WTC11 (cell line): ENCODE results near the gene SNX7. TPM values are rescaled to one million over a fixed set of nuclear protein-coding genes. Genes with fewer than 3 reads are reported as not detected.

Experiments
- ATAC-seq: fragments of 200-7000 bp; cut with Tn5 transposase; 2 replicates; pipeline ENCODE4 v1.10.0; 2021; ENCODE audit warnings: mild to moderate bottlenecking, moderate library complexity
- CTCF ChIA-PET: fragments of 300-600 bp; sonication (Branson Sonifier 250); formaldehyde crosslinking; loops from one replicate; lab custom pipeline; 2021; ENCODE audit warnings: antibody characterized with exemption; lab: Charles Lee
- POLR2A ChIA-PET: fragments of 350-600 bp; sonication (Branson Sonifier 250); formaldehyde crosslinking; loops from one replicate; lab custom pipeline; 2021; ENCODE audit warnings: antibody characterized with exemption; lab: Charles Lee
- DNase-seq: peaks from one replicate; pipeline ENCODE4 v3.0.0; 2021; ENCODE audit warnings: low spot score
- H3K27ac Mint-ChIP-seq: 2 replicates; pipeline ENCODE4 v1.8.0; 2021; ENCODE audit warnings: mixed read lengths
- H3K27me3 Mint-ChIP-seq: 2 replicates; pipeline ENCODE4 v1.8.0; 2021; ENCODE audit warnings: low read depth, mild to moderate bottlenecking, moderate library complexity, mixed read lengths
- H3K36me3 Mint-ChIP-seq: 2 replicates; pipeline ENCODE4 v1.8.0; 2021; ENCODE audit warnings: mixed read lengths
- H3K4me1 Mint-ChIP-seq: 2 replicates; pipeline ENCODE4 v1.8.0; 2022; ENCODE audit warnings: mixed read lengths
- H3K4me3 Mint-ChIP-seq: 2 replicates; pipeline ENCODE4 v1.8.0; 2021; ENCODE audit warnings: mild to moderate bottlenecking, moderate library complexity, mixed read lengths
- H3K9me3 Mint-ChIP-seq: 2 replicates; pipeline ENCODE4 v1.8.0; 2021; ENCODE audit warnings: mixed read lengths
- ATF1 ChIP-seq: sonication (generic); formaldehyde crosslinking; IDR thresholded peaks from 2 replicates; pipeline ENCODE4 v1.8.1; 2023; ENCODE audit warnings: mild to moderate bottlenecking, moderate library complexity, missing genetic modification reagents
- EMX1 ChIP-seq: fragments of 250-450 bp; sonication (Bioruptor Pico); IDR thresholded peaks from 2 replicates; pipeline ENCODE4 v1.8.0; 2021; ENCODE audit warnings: mild to moderate bottlenecking
- ESRRA ChIP-seq: sonication (generic); formaldehyde crosslinking; IDR thresholded peaks from 2 replicates; pipeline ENCODE4 v1.8.1; 2022; ENCODE audit warnings: mild to moderate bottlenecking, missing genetic modification reagents, borderline replicate concordance
- FOXK1 ChIP-seq: sonication (generic); formaldehyde crosslinking; IDR thresholded peaks from 2 replicates; pipeline ENCODE4 v1.8.0; 2022; ENCODE audit warnings: mild to moderate bottlenecking, moderate library complexity, missing genetic modification reagents
- FOXP1 ChIP-seq: sonication (generic); formaldehyde crosslinking; IDR thresholded peaks from 2 replicates; pipeline ENCODE4 v1.8.0; 2022; ENCODE audit warnings: missing genetic modification reagents, mild to moderate bottlenecking, moderate library complexity, borderline replicate concordance
- GABPB1 ChIP-seq: sonication (generic); formaldehyde crosslinking; IDR thresholded peaks from 2 replicates; pipeline ENCODE4 v1.8.1; 2023; ENCODE audit warnings: mild to moderate bottlenecking, missing genetic modification reagents
- GRHL2 ChIP-seq: fragments of 250-450 bp; sonication (Bioruptor Pico); IDR thresholded peaks from 2 replicates; pipeline ENCODE4 v1.8.0; 2022; ENCODE audit warnings: mild to moderate bottlenecking, moderate library complexity; ENCODE audit not compliant: insufficient replicate concordance, severe bottlenecking
- GTF2I ChIP-seq: fragments of 250-450 bp; sonication (Bioruptor Pico); conservative IDR thresholded peaks from 2 replicates; pipeline ENCODE4 v1.4.0; 2021; ENCODE audit warnings: mild to moderate bottlenecking
- NFYB ChIP-seq: sonication (generic); formaldehyde crosslinking; conservative IDR thresholded peaks from 2 replicates; pipeline ENCODE4 v1.8.0; 2022; ENCODE audit warnings: low read depth, missing genetic modification reagents
- RELA ChIP-seq: sonication (generic); formaldehyde crosslinking; IDR thresholded peaks from 2 replicates; pipeline ENCODE4 v1.8.1; 2022; ENCODE audit warnings: missing genetic modification reagents, mild to moderate bottlenecking, borderline replicate concordance
- SMAD4 ChIP-seq: sonication (generic); formaldehyde crosslinking; IDR thresholded peaks from 2 replicates; pipeline ENCODE4 v1.8.0; 2022; ENCODE audit warnings: mild to moderate bottlenecking, missing genetic modification reagents
- SOX15 ChIP-seq: fragments of 250-450 bp; sonication (Bioruptor Pico); IDR thresholded peaks from 2 replicates; pipeline ENCODE4 v1.9.0; 2021; ENCODE audit warnings: mild to moderate bottlenecking
- TEAD1 ChIP-seq: sonication (generic); formaldehyde crosslinking; IDR thresholded peaks from 2 replicates; pipeline ENCODE4 v1.8.0; 2022; ENCODE audit warnings: mild to moderate bottlenecking, missing genetic modification reagents
- TEAD4 ChIP-seq: sonication (generic); formaldehyde crosslinking; IDR thresholded peaks from 2 replicates; pipeline ENCODE4 v1.8.0; 2022; ENCODE audit warnings: mild to moderate bottlenecking, missing genetic modification reagents
- ZBTB21 ChIP-seq: sonication (generic); formaldehyde crosslinking; IDR thresholded peaks from 2 replicates; pipeline ENCODE4 v1.8.1; 2023; ENCODE audit warnings: mild to moderate bottlenecking, missing genetic modification reagents, borderline replicate concordance
- ZNF219 ChIP-seq: sonication (generic); formaldehyde crosslinking; IDR thresholded peaks from 2 replicates; pipeline ENCODE4 v1.8.0; 2023; ENCODE audit warnings: missing genetic modification reagents, mild to moderate bottlenecking, borderline replicate concordance
- total RNA-seq: library from RNA; stranded (reverse); gene quantifications from 3 replicates; pipeline ENCODE4 v1.2.3, GENCODE V29; 2021
- TF ChIP-seq, protein P1 (sequence below): sonication (generic); formaldehyde crosslinking; IDR thresholded peaks from 2 replicates; pipeline ENCODE4 v1.8.0; 2023; ENCODE audit warnings: missing genetic modification reagents
- TF ChIP-seq, protein P2 (sequence below): sonication (generic); formaldehyde crosslinking; IDR thresholded peaks from 2 replicates; pipeline ENCODE4 v1.8.1; 2023; ENCODE audit warnings: mild to moderate bottlenecking, missing genetic modification reagents
- TF ChIP-seq, protein P3 (sequence below): fragments of 250-450 bp; sonication (Bioruptor Pico); IDR thresholded peaks from 2 replicates; pipeline ENCODE4 v1.9.0; 2021; ENCODE audit warnings: mild to moderate bottlenecking
- TF ChIP-seq, protein P4 (sequence below): sonication (generic); formaldehyde crosslinking; IDR thresholded peaks from 2 replicates; pipeline ENCODE4 v1.8.1; 2023; ENCODE audit warnings: mild to moderate bottlenecking, missing genetic modification reagents, moderate library complexity
- TF ChIP-seq, protein P5 (sequence below): sonication (generic); formaldehyde crosslinking; IDR thresholded peaks from 2 replicates; pipeline ENCODE4 v1.8.0; 2023; ENCODE audit warnings: missing genetic modification reagents, mild to moderate bottlenecking, borderline replicate concordance
- TF ChIP-seq, protein P6 (sequence below): sonication (generic); formaldehyde crosslinking; IDR thresholded peaks from 2 replicates; pipeline ENCODE4 v1.8.1; 2022; ENCODE audit warnings: missing genetic modification reagents, borderline replicate concordance
- TF ChIP-seq, protein P7 (sequence below): sonication (generic); formaldehyde crosslinking; conservative IDR thresholded peaks from 2 replicates; pipeline ENCODE4 v1.8.1; 2022; ENCODE audit warnings: mild to moderate bottlenecking, missing genetic modification reagents
- TF ChIP-seq, protein P8 (sequence below): sonication (generic); formaldehyde crosslinking; IDR thresholded peaks from 2 replicates; pipeline ENCODE4 v1.8.0; 2022; ENCODE audit warnings: mild to moderate bottlenecking, missing genetic modification reagents

SNX7 gene
- total RNA-seq, 1 experiment from 2014 or later: 15.7 TPM

DNA sequence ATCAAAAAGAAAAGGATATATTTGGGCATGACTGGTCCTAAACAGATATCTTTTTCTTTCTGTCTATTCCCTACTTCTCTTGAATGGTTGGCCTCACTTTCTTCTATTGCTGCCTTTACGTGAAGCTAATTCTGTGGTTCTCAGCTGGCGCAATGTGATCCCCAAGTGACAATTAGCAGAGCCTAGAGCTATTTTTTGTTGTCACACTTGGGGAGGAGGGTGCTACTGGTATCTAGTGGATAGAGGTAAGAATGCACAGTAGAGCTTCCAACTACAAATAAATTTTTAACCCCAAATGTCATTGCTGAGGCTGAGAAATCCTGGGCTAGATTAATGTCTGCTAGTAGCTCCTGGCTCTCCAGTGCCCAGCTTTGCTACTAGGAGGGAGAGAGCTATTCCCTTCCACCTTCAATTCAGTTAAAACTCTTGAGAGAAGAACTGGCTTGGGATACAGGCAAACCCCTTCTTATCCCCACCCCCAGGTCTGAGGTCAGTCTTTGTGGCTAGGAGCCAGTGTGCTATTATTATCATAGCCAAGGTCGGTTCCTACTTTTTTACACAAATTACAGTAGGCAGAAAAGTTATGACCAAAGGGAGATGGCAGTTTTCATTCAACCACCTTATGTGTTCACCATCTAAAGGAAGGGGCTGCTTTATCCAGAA lies 102.1 kb downstream of the SNX7 start:
- TF ChIP-seq SMAD4 (CRISPR knock-in tag): no peak
- no peak for TF ChIP-seq SOX15 (CRISPR knock-in tag)
- no peak for TF ChIP-seq NFYB (CRISPR knock-in tag)
- TF ChIP-seq GTF2I (CRISPR knock-in tag): no peak
- no peak for TF ChIP-seq ATF1
- TF ChIP-seq, protein P1, sequence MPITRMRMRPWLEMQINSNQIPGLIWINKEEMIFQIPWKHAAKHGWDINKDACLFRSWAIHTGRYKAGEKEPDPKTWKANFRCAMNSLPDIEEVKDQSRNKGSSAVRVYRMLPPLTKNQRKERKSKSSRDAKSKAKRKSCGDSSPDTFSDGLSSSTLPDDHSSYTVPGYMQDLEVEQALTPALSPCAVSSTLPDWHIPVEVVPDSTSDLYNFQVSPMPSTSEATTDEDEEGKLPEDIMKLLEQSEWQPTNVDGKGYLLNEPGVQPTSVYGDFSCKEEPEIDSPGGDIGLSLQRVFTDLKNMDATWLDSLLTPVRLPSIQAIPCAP (CRISPR knock-in tag): no peak
- no peak for TF ChIP-seq RELA (CRISPR knock-in tag)
- TF ChIP-seq FOXP1 (CRISPR knock-in tag): no peak
- no peak for TF ChIP-seq GRHL2
- TF ChIP-seq TEAD1: no peak
- no peak for TF ChIP-seq EMX1
- TF ChIP-seq, protein P2, sequence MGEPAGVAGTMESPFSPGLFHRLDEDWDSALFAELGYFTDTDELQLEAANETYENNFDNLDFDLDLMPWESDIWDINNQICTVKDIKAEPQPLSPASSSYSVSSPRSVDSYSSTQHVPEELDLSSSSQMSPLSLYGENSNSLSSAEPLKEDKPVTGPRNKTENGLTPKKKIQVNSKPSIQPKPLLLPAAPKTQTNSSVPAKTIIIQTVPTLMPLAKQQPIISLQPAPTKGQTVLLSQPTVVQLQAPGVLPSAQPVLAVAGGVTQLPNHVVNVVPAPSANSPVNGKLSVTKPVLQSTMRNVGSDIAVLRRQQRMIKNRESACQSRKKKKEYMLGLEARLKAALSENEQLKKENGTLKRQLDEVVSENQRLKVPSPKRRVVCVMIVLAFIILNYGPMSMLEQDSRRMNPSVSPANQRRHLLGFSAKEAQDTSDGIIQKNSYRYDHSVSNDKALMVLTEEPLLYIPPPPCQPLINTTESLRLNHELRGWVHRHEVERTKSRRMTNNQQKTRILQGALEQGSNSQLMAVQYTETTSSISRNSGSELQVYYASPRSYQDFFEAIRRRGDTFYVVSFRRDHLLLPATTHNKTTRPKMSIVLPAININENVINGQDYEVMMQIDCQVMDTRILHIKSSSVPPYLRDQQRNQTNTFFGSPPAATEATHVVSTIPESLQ (CRISPR knock-in tag): no peak
- no peak for TF ChIP-seq FOXK1 (CRISPR knock-in tag)
- TF ChIP-seq, protein P3, sequence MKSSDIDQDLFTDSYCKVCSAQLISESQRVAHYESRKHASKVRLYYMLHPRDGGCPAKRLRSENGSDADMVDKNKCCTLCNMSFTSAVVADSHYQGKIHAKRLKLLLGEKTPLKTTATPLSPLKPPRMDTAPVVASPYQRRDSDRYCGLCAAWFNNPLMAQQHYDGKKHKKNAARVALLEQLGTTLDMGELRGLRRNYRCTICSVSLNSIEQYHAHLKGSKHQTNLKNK (CRISPR knock-in tag): no peak
- TF ChIP-seq, protein P4, sequence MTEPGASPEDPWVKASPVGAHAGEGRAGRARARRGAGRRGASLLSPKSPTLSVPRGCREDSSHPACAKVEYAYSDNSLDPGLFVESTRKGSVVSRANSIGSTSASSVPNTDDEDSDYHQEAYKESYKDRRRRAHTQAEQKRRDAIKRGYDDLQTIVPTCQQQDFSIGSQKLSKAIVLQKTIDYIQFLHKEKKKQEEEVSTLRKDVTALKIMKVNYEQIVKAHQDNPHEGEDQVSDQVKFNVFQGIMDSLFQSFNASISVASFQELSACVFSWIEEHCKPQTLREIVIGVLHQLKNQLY: no peak
- H3K4me3 Mint-ChIP-seq: no peak overlapping the region
- H3K27ac Mint-ChIP-seq: no peak overlapping the region
- DNase-seq (no peak), ATAC-seq (no peak)
- H3K27me3 Mint-ChIP-seq: no peaks in the 10 kb centered on the region
- ChIA-PET CTCF (interaction anchor here (1.7 kb wide), 1 partner anchor 14 kb away, joined by 8 read pairs; no protein-coding TSS in a partner anchor), POLR2A (no interaction called here)
- H3K36me3 Mint-ChIP-seq: no peaks in the 10 kb centered on the region
- no peaks in the 10 kb centered on the region for H3K4me1 Mint-ChIP-seq
- H3K9me3 Mint-ChIP-seq: no peaks in the 10 kb centered on the region

DNA sequence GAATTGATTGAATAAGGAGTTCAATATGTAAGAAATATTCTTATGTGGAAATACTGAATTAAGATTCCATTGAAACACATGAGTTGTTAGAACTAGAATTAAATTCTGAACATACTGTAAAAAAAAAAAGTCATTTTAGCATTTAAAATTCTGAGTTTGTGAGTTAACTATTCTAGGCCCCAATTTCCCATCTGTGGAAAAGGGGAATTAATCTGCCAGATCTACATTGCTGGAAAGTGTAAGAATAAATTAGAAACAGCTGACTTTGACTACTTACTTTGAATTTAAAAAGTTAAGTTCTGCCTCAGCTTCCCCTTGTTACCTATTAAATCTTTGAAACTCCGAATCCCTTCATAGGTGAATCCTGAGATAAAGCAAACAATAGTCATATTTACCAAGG lies 103.0 kb downstream of the SNX7 start:
- ChIA-PET POLR2A (no interaction called here), CTCF (no interaction called here)
- DNase-seq (no peak), ATAC-seq (no peak)
- Mint-ChIP-seq H3K27ac (no peak overlapping the region), H3K4me1 (no peaks in the 10 kb centered on the region), H3K36me3 (no peaks in the 10 kb centered on the region), H3K9me3 (no peaks in the 10 kb centered on the region), H3K4me3 (no peak overlapping the region), H3K27me3 (no peaks in the 10 kb centered on the region)
- TF ChIP-seq TEAD4 (no peak), ZNF219 (CRISPR knock-in tag) (no peak), ESRRA (CRISPR knock-in tag) (no peak), ZBTB21 (CRISPR knock-in tag) (no peak), GRHL2 (no peak), SMAD4 (CRISPR knock-in tag) (no peak), ATF1 (no peak), GABPB1 (CRISPR knock-in tag) (no peak)
- TF ChIP-seq, protein P5, sequence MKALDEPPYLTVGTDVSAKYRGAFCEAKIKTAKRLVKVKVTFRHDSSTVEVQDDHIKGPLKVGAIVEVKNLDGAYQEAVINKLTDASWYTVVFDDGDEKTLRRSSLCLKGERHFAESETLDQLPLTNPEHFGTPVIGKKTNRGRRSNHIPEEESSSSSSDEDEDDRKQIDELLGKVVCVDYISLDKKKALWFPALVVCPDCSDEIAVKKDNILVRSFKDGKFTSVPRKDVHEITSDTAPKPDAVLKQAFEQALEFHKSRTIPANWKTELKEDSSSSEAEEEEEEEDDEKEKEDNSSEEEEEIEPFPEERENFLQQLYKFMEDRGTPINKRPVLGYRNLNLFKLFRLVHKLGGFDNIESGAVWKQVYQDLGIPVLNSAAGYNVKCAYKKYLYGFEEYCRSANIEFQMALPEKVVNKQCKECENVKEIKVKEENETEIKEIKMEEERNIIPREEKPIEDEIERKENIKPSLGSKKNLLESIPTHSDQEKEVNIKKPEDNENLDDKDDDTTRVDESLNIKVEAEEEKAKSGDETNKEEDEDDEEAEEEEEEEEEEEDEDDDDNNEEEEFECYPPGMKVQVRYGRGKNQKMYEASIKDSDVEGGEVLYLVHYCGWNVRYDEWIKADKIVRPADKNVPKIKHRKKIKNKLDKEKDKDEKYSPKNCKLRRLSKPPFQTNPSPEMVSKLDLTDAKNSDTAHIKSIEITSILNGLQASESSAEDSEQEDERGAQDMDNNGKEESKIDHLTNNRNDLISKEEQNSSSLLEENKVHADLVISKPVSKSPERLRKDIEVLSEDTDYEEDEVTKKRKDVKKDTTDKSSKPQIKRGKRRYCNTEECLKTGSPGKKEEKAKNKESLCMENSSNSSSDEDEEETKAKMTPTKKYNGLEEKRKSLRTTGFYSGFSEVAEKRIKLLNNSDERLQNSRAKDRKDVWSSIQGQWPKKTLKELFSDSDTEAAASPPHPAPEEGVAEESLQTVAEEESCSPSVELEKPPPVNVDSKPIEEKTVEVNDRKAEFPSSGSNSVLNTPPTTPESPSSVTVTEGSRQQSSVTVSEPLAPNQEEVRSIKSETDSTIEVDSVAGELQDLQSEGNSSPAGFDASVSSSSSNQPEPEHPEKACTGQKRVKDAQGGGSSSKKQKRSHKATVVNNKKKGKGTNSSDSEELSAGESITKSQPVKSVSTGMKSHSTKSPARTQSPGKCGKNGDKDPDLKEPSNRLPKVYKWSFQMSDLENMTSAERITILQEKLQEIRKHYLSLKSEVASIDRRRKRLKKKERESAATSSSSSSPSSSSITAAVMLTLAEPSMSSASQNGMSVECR: no peak
- TF ChIP-seq, protein P6, sequence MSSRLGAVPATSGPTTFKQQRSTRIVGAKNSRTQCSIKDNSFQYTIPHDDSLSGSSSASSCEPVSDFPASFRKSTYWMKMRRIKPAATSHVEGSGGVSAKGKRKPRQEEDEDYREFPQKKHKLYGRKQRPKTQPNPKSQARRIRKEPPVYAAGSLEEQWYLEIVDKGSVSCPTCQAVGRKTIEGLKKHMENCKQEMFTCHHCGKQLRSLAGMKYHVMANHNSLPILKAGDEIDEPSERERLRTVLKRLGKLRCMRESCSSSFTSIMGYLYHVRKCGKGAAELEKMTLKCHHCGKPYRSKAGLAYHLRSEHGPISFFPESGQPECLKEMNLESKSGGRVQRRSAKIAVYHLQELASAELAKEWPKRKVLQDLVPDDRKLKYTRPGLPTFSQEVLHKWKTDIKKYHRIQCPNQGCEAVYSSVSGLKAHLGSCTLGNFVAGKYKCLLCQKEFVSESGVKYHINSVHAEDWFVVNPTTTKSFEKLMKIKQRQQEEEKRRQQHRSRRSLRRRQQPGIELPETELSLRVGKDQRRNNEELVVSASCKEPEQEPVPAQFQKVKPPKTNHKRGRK: no peak
- TF ChIP-seq, protein P7, sequence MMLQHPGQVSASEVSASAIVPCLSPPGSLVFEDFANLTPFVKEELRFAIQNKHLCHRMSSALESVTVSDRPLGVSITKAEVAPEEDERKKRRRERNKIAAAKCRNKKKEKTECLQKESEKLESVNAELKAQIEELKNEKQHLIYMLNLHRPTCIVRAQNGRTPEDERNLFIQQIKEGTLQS: no peak
- TF ChIP-seq, protein P8, sequence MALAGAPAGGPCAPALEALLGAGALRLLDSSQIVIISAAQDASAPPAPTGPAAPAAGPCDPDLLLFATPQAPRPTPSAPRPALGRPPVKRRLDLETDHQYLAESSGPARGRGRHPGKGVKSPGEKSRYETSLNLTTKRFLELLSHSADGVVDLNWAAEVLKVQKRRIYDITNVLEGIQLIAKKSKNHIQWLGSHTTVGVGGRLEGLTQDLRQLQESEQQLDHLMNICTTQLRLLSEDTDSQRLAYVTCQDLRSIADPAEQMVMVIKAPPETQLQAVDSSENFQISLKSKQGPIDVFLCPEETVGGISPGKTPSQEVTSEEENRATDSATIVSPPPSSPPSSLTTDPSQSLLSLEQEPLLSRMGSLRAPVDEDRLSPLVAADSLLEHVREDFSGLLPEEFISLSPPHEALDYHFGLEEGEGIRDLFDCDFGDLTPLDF (CRISPR knock-in tag): no peak
